Astrocyte of the spinal cord (primary cell): ENCODE measurements around the gene TBC1D14.

Source experiments
- DNase-seq: peaks from one replicate; pipeline ENCODE4 v3.0.0; 2011; ENCODE audit warnings: low read depth, low spot score
- H3K4me3 ChIP-seq: 2 replicates; pipeline ENCODE4 v1.5.1; 2011; ENCODE audit warnings: low read depth, mild to moderate bottlenecking, low read length, moderate library complexity
- in situ Hi-C: cut with HindIII; loops from 2 replicates; pipeline ENCODE4 v1.10.0; 2017; ENCODE audit warnings: low sequenced_read_pairs
- TF ChIP-seq, protein P1 (sequence below): IDR thresholded peaks from 2 replicates; pipeline ENCODE4 v1.5.1; 2012; ENCODE audit warnings: low read depth, mild to moderate bottlenecking, low read length, inconsistent platforms

The TBC1D14 gene

DNA sequence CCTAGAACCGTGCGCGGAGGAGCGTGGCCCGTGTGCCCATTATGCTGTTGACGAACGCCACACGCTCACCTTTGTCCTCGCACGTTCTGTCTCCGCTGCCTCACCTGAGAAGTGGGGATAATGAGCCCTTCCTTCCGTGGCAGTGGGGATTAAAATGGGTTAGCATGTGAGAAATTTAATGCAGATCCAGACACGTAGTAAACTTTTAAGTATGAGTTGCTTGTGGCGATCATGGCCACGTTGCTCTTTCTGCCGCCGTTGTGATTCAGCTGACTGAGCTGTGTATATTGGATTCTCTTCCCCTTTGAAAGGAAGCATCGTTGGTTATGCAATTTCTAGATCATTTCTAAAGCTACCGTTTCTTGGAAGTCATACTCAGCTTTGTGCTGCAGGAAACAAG is 16.5 kb downstream of the TBC1D14 start:
- H3K4me3 ChIP-seq, result no peak overlapping the region
- no peak for DNase-seq
- in situ Hi-C loops, result no loop called here
- TF ChIP-seq, protein P1, sequence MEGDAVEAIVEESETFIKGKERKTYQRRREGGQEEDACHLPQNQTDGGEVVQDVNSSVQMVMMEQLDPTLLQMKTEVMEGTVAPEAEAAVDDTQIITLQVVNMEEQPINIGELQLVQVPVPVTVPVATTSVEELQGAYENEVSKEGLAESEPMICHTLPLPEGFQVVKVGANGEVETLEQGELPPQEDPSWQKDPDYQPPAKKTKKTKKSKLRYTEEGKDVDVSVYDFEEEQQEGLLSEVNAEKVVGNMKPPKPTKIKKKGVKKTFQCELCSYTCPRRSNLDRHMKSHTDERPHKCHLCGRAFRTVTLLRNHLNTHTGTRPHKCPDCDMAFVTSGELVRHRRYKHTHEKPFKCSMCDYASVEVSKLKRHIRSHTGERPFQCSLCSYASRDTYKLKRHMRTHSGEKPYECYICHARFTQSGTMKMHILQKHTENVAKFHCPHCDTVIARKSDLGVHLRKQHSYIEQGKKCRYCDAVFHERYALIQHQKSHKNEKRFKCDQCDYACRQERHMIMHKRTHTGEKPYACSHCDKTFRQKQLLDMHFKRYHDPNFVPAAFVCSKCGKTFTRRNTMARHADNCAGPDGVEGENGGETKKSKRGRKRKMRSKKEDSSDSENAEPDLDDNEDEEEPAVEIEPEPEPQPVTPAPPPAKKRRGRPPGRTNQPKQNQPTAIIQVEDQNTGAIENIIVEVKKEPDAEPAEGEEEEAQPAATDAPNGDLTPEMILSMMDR, result no peak

DNA sequence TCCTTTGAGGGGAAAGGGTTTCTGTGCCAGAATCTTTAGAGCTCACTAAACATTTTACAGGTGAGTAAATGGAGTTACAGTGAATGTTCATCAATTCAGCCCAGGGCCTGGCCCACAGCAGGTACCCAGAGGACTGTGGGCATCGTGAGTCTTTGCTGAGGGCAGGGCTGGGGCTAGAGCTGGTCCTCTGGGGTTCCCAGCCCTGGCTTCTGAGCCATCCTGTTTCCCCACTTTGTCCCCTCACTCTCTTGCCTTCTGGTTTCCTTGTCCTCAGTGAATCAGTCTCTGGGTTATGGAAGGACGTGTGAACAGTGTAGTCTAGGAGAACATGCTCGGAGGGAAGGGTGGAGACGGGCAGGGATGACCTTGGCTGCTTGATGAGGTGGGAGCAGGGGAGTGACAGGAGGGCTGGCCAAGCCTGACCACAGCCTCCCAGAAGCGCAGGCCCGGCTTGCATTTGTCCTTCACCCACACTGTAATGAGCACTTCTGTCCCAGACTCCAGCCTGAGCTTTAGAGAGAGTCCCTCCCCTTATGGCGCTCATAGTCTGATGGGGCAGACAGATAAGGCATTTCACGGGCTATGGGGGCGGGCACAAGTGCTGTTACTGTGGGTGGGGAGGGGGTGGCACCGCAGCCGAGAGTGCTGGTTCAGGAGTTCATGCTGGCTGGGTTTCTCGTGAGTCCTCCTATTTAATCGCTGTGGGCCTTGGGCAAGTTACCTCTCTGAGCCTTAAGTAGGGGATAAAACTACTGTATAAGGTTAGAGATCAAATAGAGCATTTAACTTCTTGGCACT is 17.3 kb downstream of the TBC1D14 start:
- no peak overlapping the region for H3K4me3 ChIP-seq
- DNase-seq, result no peak
- TF ChIP-seq, protein P1, result no peak
- in situ Hi-C loops, result no loop called here

DNA sequence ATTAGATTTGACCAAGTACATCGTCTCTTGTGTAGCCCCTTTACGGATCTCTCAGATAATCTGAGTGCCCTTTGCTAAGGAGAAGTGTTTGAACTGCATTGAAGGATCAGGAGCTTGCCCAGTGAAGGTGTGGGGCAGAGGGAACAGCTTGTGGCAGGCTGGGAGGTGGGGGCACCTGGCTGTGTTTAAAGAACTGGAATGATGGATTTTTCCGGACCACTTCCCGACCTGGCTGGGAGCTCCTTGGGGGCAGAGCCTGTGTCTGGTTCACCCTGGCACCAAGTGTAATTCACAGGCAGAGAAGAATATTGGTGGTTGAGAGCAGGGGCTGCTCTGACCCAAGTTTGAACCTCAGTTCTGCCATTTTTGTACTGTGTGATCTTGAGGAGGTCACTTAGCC is 18.5 kb downstream of the TBC1D14 start:
- in situ Hi-C loops, result no loop called here
- TF ChIP-seq, protein P1, result no peak
- DNase-seq, result no peak
- no peak overlapping the region for H3K4me3 ChIP-seq

DNA sequence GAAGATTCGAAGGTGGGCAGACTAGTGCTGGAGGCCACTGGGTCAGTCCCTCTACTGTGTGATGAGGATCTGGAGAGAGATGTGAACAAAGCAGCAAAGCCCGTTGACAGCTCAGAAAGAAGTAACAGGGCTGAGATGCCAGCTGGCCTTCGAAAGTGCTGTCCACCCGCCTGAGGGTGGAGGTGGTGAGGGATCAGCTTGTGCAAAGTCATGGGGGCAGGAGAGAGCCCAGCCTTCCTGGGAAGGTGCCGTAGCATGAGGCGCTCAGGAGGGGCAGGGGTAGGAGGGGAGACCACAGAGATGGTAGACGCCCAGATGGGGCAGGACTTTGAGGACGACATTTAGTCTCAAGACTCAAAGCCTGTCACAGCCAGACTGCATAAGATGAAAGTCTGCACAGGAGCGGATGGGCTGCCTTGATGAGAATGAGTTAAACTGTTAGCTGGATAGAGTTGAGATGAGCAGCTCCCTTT is 19.7 kb downstream of the TBC1D14 start:
- TF ChIP-seq, protein P1, result no peak
- no peak for DNase-seq
- in situ Hi-C loops, result no loop called here
- no peak overlapping the region for H3K4me3 ChIP-seq

DNA sequence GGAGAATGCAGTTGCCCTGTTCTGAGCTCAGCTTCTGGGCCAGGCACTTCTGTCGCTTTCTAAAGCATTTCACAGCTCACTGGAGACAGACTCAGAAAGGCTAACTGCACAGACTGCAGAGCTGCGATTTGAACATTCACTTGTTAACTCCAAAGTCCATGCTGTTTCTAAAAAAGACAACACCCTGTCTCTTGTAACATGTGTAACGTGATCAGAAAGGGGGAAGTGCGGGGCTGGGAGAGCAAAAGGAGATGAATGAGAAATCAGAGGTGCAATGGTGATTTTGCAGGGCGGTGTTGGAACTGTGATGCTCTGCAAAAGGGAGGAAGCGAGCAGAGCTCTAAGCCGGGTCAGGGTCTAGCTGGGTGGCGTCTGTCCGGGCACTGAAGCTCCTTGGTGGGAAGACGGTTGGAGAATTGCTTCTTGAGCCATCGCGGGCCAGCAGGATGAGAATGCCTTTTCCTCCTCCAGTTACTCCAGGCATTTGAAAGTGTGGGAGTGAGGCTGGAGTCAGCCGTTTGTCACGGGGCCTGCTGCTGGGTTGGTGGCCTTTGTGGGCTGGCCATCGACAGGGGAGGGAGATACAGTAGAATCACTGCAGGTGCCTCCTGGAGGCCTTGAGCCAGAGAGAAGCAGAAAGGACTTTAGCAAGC is 20.3 kb downstream of the TBC1D14 start:
- DNase-seq, result no peak
- no peak overlapping the region for H3K4me3 ChIP-seq
- TF ChIP-seq, protein P1, result no peak
- in situ Hi-C loops, result no loop called here

DNA sequence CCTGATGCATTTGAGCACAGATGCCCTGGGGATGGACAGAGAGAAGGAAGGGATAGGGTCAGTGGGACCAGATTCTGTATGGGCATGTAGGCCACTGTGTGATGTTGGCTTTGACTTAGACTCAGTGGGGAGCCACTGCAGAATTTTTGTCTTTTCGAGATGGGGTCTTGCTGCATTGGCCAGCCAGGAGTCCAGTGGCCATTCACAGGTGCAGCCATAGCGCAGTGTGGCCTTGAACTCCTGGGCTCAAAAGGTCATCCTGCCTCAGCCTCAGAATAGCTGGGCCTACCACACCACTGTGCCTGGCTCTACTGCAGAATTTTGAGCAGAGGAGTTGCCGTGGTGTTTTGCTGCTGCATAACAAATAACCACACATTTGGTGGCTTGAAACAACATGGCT is 22.8 kb downstream of the TBC1D14 start:
- no peak overlapping the region for H3K4me3 ChIP-seq
- TF ChIP-seq, protein P1, result no peak
- DNase-seq, result no peak
- in situ Hi-C loops, result no loop called here
